Uterus (tissue), 4 donors: ENCODE data around the gene ZBTB14. TPM values are rescaled to one million over a fixed set of nuclear protein-coding genes. Genes with fewer than 3 reads are reported as not detected.

Experiments
- DNase-seq, 2 donors: peaks; one replicate each; pipeline ENCODE4 v3.0.0-alpha.2; 2019 to 2020
- H3K27ac ChIP-seq, 2 donors: fragments of 200-600 bp; sonication (generic); 1 replicate in 1 of 2; 2 replicates in 1 of 2; pipeline ENCODE4 v1.5.1; 2016 to 2018
- H3K27me3 ChIP-seq, 2 donors: fragments of 200-600 bp; sonication (generic); one replicate each; pipeline ENCODE4 v1.5.1; 2018 to 2019; ENCODE audit warnings: control low read depth in 1 of 2
- H3K36me3 ChIP-seq, 2 donors: fragments of 200-600 bp; sonication (generic); one replicate each; pipeline ENCODE4 v1.5.1; 2019; ENCODE audit warnings: control low read depth in 1 of 2
- H3K4me1 ChIP-seq, 2 donors: fragments of 200-600 bp; sonication (generic); one replicate each; pipeline ENCODE4 v1.5.1; 2018 to 2019; ENCODE audit warnings: control low read depth in 1 of 2
- H3K4me3 ChIP-seq, 2 donors: fragments of 200-600 bp; sonication (generic); 1 replicate in 1 of 2; 2 replicates in 1 of 2; pipeline ENCODE4 v1.5.1; 2018 to 2019; ENCODE audit warnings: mild to moderate bottlenecking in 1 of 2
- H3K9me3 ChIP-seq, 2 donors: fragments of 200-600 bp; sonication (generic); one replicate each; pipeline ENCODE4 v1.5.1; 2019; ENCODE audit warnings: control low read depth in 1 of 2
- CTCF ChIP-seq, 4 experiments: fragments of 200-600 bp in 2 of 4; fragments of 450-650 bp in 2 of 4; sonication (generic) in 2 of 4; IDR thresholded peaks; one replicate each; pipeline ENCODE4 v1.5.1; 2016 to 2019; ENCODE audit warnings: antibody characterized with exemption in 4 of 4, mild to moderate bottlenecking in 2 of 4, moderate library complexity in 1 of 4
- POLR2A ChIP-seq, 2 donors: fragments of 450-650 bp; IDR thresholded peaks; one replicate each; pipeline ENCODE4 v1.6.1; 2016; ENCODE audit warnings: antibody characterized with exemption in 2 of 2, mild to moderate bottlenecking in 1 of 2, moderate library complexity in 1 of 2
- intact Hi-C: fragments of 100-400 bp; cut with DNase I; formaldehyde crosslinking; loops from one replicate; pipeline ENCODE4 v1.15.1; 2023; ENCODE audit warnings: low total_unique reads
- total RNA-seq, 4 donors: library from RNA; depleted of rRNA in 3 of 4; stranded (reverse); fragments of >200 nt in 3 of 4; gene quantifications; one replicate each; pipeline versions ENCODE4 v1.1.0 to v1.2.4, GENCODE V29; 2014 to 2023
- donor health status: DM: yes; HTN: yes; CAD: no.

The ZBTB14 gene
- total RNA-seq, 4 donors from 2014 or later, result 2.3 to 28.1 (median 20.9) TPM

DNA sequence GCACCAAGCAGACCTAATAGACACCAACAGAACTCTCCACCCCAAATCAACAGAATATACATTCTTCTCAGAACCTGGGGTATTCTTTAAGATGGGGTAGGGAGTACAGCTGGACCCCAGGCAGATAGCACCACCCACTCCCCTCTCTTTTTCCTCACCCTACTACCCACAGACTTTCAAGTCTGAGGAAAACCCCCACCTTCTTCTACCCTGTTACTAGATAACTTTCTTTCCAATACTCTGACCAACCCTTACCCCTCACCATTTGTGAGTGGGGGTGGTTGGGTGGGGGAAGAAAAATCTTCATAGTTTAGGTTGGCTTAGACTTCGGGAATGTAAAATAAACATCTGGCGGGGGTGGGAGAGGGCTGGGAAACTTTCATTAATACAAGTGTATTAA lies 20.3 kb upstream of the ZBTB14 start:
- Histone ChIP-seq H3K9me3 (no peaks in the 10 kb centered on the region), H3K27me3 (no peaks in the 10 kb centered on the region), H3K27ac (no peak overlapping the region), H3K4me1 (no peaks in the 10 kb centered on the region), H3K36me3 (no peaks in the 10 kb centered on the region), H3K4me3 (no peak overlapping the region)
- intact Hi-C loops, result no loop called here
- DNase-seq, result no peak
- TF ChIP-seq POLR2A (IDR thresholded peaks at IDR 0.05), result no peak
- no peak for TF ChIP-seq CTCF (IDR thresholded peaks at IDR 0.05)

DNA sequence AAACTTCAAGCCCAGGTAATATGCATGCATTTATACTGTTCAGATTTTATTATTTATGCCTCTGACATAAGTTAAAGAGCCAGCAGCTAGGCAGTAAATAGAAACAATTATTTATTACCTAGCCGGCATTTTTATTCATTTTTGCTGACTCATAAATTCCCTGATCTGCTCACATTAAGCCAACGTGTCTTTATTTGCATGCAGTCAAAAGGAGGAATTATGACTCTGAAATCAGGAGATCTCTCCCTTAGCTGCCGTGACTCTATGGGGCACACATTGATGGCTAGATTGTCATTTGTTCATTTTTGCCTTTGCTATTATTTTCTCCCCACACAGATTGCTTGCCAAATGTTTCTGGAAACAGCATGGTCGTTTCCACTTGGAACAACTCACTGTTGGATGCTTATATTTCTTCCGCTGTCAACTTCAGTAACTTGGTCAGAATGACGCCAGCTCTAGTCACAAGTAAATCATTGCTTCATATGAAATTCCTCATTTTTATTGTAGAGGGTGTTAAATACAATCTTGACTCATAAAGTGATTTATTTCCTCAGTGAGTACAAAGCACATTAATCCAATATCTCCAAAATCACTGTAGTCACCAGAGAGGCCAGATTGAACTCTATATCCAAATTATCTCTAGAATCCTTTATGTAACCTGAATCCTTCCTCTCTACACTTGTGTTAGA lies 15.9 kb upstream of the ZBTB14 start:
- H3K36me3 ChIP-seq, result no peaks in the 10 kb centered on the region
- H3K27ac ChIP-seq, result no peak overlapping the region
- H3K4me1 ChIP-seq, result no peaks in the 10 kb centered on the region
- no peak overlapping the region for H3K4me3 ChIP-seq
- intact Hi-C loops, result no loop called here
- DNase-seq, result no peak
- no peaks in the 10 kb centered on the region for H3K27me3 ChIP-seq
- TF ChIP-seq POLR2A (IDR thresholded peaks at IDR 0.05), result no peak
- no peak for TF ChIP-seq CTCF (IDR thresholded peaks at IDR 0.05)
- no peaks in the 10 kb centered on the region for H3K9me3 ChIP-seq

- no peaks in the 10 kb centered on the region for H3K27me3 ChIP-seq
- intact Hi-C loops, result no loop called here
- H3K4me1 ChIP-seq, result no peaks in the 10 kb centered on the region
- no peak for DNase-seq
- TF ChIP-seq POLR2A (IDR thresholded peaks at IDR 0.05) (no peak), CTCF (IDR thresholded peaks at IDR 0.05) (no peak)
- H3K36me3 ChIP-seq, result no peaks in the 10 kb centered on the region
- H3K9me3 ChIP-seq, result no peaks in the 10 kb centered on the region
- H3K4me3 ChIP-seq, result no peak overlapping the region
- no peak overlapping the region for H3K27ac ChIP-seq
Measured at GRCh38 chr18:5309888-5310470, 14.5 kb upstream of the ZBTB14 start.

- no peak overlapping the region for H3K27ac ChIP-seq
- no peaks in the 10 kb centered on the region for H3K9me3 ChIP-seq
- no peaks in the 10 kb centered on the region for H3K36me3 ChIP-seq
- no peaks in the 10 kb centered on the region for H3K4me1 ChIP-seq
- intact Hi-C loops, result no loop called here
- TF ChIP-seq CTCF (IDR thresholded peaks at IDR 0.05) (no peak), POLR2A (IDR thresholded peaks at IDR 0.05) (no peak)
- no peak overlapping the region for H3K4me3 ChIP-seq
- DNase-seq, result no peak
- H3K27me3 ChIP-seq, result no peaks in the 10 kb centered on the region
Measured at GRCh38 chr18:5305835-5306234, 10.3 kb upstream of the ZBTB14 start.

DNA sequence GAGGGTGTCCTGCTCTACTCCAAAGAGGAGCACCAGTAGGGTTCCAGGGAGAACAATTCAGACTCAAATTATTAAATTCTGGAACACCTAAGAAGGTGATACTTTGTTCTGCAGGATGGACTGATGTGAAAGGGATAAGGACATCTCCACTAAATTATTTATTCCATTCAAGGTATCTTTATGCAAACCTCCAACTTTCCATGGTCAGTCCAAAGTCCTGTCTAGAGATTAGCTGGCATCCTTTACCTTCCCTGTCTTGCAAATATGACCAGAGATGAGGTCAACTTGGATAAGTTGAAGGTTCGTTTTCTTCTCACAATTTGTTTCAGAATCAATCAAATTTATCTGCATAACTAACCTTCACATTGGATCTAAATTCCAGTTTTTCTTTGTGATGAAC lies 8.7 kb upstream of the ZBTB14 start:
- DNase-seq, result no peak
- no peak overlapping the region for H3K4me3 ChIP-seq
- intact Hi-C loops, result no loop called here
- H3K4me1 ChIP-seq, result no peaks in the 10 kb centered on the region
- H3K27ac ChIP-seq, result no peak overlapping the region
- no peaks in the 10 kb centered on the region for H3K36me3 ChIP-seq
- no peaks in the 10 kb centered on the region for H3K9me3 ChIP-seq
- no peak for TF ChIP-seq POLR2A (IDR thresholded peaks at IDR 0.05)
- TF ChIP-seq CTCF (IDR thresholded peaks at IDR 0.05), result no peak
- H3K27me3 ChIP-seq, result no peaks in the 10 kb centered on the region
